Heart left ventricle (tissue), 13 donors: Measurements from ENCODE around the gene SERPINB8.

Experiments
- CTCF ChIP-seq, 12 donors: fragments of 200-600 bp; sonication (generic) in 4 of 12; IDR thresholded peaks; one replicate each; pipeline versions ENCODE4 v1.5.0 to v1.8.0; 2018 to 2022; ENCODE audit warnings: antibody characterized with exemption in 12 of 12, mild to moderate bottlenecking in 5 of 12
- POLR2A ChIP-seq, 2 donors: fragments of 450-650 bp; IDR thresholded peaks; one replicate each; pipeline ENCODE4 v1.6.1; 2017; ENCODE audit warnings: antibody characterized with exemption in 2 of 2, mild to moderate bottlenecking in 2 of 2, moderate library complexity in 2 of 2
- donor health status: ischemic (EF 13 %, LVEDD 7.1; RV severe dilation, severe dysfunction).
- donor health status: DM: no; HTN: yes; CAD: no.
- donor health status: DM: no; HTN: no; CAD: no.
- donor health status: ischemic (EF 25% LVEDD 6.9; RV normal size, moderate dysfunction).
- donor health status: ischemic (EF 25% LVEDD 5.7; RV mildly dilated, moderate dysfunction).
- donor health status: ischemic (EF 35%, LVEDD 5.7; RV mildly dilated, moderate dysfunction).
- donor health status: nonischemic (EF 11% LVEDD 7.7; RV severe dilation, severe dysfunction).
- donor health status: DM: yes; HTN: yes; CAD: no.
- donor health status: PGD.
- donor health status: ischemic (EF 29% LVEDD 5.4; RV normal size, mild dysfunction).
- donor health status: nonischemic (EF 23%, LVEDD 6.1; RV moderate dilation, normal function).

DNA sequence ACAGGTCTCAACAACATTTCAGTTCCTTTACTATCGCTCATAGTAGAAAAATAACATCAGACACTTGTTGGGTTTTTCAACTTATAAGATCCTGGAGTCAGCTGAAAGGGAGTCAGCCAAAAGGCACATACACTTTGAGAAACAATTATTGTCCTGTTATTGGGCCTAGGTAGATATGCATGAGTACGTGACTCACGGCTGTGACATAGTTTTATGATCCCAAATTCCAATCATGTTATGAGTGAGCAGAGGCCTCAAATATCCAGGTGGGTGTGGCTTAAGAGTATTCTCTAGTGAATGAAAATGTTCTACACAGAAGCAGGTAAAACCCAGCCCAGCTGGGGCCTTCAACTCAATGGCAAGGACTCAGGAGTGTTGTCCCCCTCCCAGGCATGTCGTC is 27.2 kb downstream of the SERPINB8 start:
- TF ChIP-seq CTCF (IDR thresholded peaks at IDR 0.05) (no peak), POLR2A (IDR thresholded peaks at IDR 0.05) (no peak)
